ENCODE measurements around the gene RIOK3.
A peak's percentile ranks its signal among the peaks of the same experiment; 100 is the strongest.

RIOK3 gene

DNA sequence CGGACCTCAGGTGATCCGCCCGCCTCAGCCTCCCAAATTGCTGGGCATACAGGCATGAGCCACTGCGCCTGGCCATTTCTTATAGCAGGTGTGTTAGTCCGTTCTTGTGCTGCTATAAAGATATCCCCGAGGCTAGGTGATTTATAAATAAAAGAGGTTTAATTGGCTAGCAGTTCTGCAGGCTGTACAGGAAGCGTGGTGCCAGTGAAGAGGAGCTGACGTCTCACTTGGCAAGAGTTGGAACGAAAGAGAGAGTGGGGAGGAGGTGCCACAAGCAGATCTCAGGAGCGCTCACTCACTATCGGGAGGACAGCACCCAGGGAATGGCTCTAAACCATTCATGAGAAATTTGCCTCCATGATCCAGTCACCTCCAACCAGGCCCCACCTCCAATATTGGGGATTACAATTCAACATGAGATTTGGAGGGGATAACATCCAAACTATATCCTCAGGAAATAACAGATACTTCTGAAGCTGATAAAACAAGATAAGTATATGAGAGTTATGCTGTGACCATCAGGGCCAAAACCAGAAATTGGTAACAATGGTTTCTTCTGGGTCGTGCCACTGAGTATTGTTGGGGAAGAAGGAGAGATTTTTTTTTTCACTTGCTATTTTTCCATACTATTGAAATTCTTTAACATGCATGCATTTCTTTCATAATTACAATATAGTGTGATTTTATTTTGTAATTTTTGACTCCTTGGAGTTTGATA, 42.8 kb downstream of the RIOK3 start:
- Histone ChIP-seq H3K4me3 (ENCODE audit: low read depth, low read length) (no peak overlapping the region), H3K9me3 (ENCODE audit: severe bottlenecking) (peaks cover 3% of the 10 kb centered on the region)
- no peak for DNase-seq

DNA sequence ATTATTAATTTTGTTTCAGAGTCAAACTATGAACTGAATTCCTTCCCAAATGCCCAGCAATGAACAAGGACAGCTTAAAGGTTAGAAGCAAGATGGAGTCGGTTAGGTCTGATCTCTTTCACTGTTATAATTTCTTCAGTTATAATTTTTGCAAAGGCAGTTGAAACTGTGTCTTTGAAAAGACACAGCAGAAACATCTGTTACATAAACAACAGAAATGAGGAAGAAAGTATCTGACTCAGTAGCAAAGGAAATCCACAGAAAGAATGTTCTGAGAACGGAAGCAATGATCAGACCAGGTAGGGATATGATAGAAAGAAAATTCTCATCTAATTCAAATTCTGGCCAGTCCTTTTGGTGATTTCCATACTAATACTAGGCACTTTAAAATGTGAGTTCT, 45.0 kb downstream of the RIOK3 start:
- no peak overlapping the region for H3K4me3 ChIP-seq (ENCODE audit: low read depth, low read length)
- no peaks in the 10 kb centered on the region for H3K36me3 ChIP-seq
- DNase-seq, result no peak
- TF ChIP-seq, protein P1, sequence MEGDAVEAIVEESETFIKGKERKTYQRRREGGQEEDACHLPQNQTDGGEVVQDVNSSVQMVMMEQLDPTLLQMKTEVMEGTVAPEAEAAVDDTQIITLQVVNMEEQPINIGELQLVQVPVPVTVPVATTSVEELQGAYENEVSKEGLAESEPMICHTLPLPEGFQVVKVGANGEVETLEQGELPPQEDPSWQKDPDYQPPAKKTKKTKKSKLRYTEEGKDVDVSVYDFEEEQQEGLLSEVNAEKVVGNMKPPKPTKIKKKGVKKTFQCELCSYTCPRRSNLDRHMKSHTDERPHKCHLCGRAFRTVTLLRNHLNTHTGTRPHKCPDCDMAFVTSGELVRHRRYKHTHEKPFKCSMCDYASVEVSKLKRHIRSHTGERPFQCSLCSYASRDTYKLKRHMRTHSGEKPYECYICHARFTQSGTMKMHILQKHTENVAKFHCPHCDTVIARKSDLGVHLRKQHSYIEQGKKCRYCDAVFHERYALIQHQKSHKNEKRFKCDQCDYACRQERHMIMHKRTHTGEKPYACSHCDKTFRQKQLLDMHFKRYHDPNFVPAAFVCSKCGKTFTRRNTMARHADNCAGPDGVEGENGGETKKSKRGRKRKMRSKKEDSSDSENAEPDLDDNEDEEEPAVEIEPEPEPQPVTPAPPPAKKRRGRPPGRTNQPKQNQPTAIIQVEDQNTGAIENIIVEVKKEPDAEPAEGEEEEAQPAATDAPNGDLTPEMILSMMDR (IDR thresholded peaks at IDR 0.05; ENCODE audit: low read depth, low read length), result no peak
- no peaks in the 10 kb centered on the region for H3K9me3 ChIP-seq (ENCODE audit: severe bottlenecking)
- H3K27ac ChIP-seq, result no peak overlapping the region
- H3K27me3 ChIP-seq (ENCODE audit: insufficient read depth, low read depth, severe bottlenecking), result no peaks in the 10 kb centered on the region

More for the DNA sequence above, 42.8 kb downstream of the RIOK3 start:
- no peak overlapping the region for H3K27ac ChIP-seq
- TF ChIP-seq, protein P1 (IDR thresholded peaks at IDR 0.05; ENCODE audit: low read depth, low read length), result no peak
- no peaks in the 10 kb centered on the region for H3K36me3 ChIP-seq
- H3K27me3 ChIP-seq (ENCODE audit: insufficient read depth, low read depth, severe bottlenecking), result no peaks in the 10 kb centered on the region

DNA sequence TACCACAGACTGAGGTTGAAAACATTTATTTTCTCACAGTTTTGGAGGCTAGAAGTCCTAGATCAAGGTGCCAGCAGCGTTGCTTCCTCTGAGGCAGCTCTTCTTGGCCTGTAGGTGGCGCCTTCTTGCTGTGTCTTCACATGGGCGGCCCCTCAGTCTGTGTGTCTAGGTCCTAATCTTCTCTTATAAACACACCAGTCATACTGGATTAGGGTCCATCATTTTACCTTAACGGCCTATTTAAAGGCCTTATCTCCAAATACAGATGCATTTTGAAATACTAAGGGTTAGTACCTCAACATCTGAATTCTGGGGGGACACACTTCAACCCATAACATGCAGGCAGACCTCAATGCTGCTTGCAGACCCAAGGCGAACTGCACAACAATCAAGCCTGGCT, 45.8 kb downstream of the RIOK3 start:
- TF ChIP-seq, protein P1 (IDR thresholded peaks at IDR 0.05; ENCODE audit: low read depth, low read length), result peak; percentile 91
- Histone ChIP-seq H3K27ac (no peak overlapping the region), H3K27me3 (ENCODE audit: insufficient read depth, low read depth, severe bottlenecking) (no peaks in the 10 kb centered on the region), H3K36me3 (no peaks in the 10 kb centered on the region), H3K4me3 (ENCODE audit: low read depth, low read length) (no peak overlapping the region), H3K9me3 (ENCODE audit: severe bottlenecking) (no peaks in the 10 kb centered on the region)
- peak; percentile 80 for DNase-seq

DNA sequence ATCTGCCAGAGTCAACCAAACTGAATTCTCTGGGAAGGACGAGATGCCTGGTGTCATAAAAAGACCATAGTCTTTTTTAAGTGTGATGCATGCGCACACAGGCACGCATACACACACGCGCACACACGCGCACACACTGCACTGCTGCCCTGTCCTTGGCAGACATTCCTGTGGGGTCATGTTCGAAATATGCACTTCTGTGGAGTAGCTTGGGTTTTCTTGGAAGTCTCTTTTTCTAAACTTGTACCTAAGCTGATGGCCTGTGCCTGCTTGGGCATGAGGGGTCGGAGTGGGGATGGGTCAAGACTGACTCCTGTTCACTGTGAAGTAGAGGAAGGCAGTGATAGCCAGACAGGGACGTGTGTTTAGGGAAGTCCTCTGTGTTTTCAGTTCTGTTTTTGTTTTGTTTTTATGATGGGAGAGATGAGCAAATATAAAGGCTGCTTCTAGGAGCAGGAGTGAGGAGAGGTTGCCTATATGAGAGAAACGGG, 46.2 kb downstream of the RIOK3 start:
- DNase-seq, result no peak
- TF ChIP-seq, protein P1 (IDR thresholded peaks at IDR 0.05; ENCODE audit: low read depth, low read length), result no peak
- no peaks in the 10 kb centered on the region for H3K27me3 ChIP-seq (ENCODE audit: insufficient read depth, low read depth, severe bottlenecking)
- no peaks in the 10 kb centered on the region for H3K9me3 ChIP-seq (ENCODE audit: severe bottlenecking)
- no peak overlapping the region for H3K4me3 ChIP-seq (ENCODE audit: low read depth, low read length)
- no peak overlapping the region for H3K27ac ChIP-seq
- no peaks in the 10 kb centered on the region; the same call in 1 of the 2 replicates for H3K36me3 ChIP-seq

DNA sequence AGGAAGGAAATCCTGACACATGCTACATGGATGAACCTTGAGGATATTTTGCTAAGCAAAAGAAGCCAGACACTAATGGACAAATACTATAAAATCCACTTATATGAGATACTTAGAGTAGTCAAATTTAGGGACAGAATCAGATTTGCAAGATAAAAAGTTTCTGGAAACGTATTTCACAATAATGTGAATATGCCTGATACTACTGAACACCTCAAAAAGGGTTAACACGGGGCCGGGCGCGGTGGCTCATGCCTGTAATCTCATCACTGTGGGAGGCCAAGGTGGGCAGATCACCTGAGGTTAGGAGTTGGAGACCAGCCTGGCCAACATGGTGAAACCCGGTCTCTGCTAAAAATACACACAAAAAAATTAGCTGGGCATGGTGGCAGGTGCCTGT, 48.5 kb downstream of the RIOK3 start:
- no peak overlapping the region for H3K4me3 ChIP-seq (ENCODE audit: low read depth, low read length)
- no peak overlapping the region for H3K27ac ChIP-seq
- no peak for DNase-seq
- peaks cover 5% of the 10 kb centered on the region; the same call in 1 of the 2 replicates for H3K36me3 ChIP-seq
- TF ChIP-seq, protein P1 (IDR thresholded peaks at IDR 0.05; ENCODE audit: low read depth, low read length), result no peak
- H3K27me3 ChIP-seq (ENCODE audit: insufficient read depth, low read depth, severe bottlenecking), result no peaks in the 10 kb centered on the region
- no peaks in the 10 kb centered on the region for H3K9me3 ChIP-seq (ENCODE audit: severe bottlenecking)
